ENCODE results near the gene HAUS5.
"Not testable (repeated sequence)": the region's sequence is repeated elsewhere in the genome, so short reads cannot be mapped to it uniquely, and the experiment has no call there.

The HAUS5 gene

DNA sequence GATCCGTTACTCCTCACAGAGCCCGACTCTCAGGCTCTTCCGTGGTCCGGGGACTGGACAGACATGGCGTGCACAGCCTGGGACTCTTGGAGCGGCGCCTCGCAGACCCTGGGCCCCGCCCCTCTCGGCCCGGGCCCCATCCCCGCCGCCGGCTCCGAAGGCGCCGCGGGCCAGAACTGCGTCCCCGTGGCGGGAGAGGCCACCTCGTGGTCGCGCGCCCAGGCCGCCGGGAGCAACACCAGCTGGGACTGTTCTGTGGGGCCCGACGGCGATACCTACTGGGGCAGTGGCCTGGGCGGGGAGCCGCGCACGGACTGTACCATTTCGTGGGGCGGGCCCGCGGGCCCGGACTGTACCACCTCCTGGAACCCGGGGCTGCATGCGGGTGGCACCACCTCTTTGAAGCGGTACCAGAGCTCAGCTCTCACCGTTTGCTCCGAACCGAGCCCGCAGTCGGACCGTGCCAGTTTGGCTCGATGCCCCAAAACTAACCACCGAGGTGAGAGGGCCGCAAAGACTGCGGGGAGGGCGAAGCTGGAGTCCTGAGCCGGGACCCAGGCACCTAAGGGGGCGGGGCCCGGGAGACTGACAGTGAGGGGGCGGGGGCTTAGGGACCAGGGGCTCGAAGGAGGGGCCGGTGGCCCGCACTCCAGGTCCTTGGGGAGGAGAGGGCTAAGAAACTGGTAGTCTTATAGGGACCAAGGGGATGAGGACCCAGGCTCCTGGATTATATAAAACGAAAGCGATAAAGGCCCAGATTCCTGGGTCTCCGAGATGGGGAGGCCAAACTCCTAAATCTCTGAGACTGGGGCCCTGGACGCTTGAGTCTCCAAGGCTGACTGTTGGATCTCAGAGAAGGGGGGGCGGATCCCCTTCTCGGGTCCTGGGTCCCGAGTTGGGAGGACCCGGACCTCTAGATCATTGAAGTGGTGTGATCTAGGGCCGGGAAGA is 31.0 kb downstream of the HAUS5 start:
- peak; percentile 77 for DNase-seq (ENCODE audit: low spot score)

DNA sequence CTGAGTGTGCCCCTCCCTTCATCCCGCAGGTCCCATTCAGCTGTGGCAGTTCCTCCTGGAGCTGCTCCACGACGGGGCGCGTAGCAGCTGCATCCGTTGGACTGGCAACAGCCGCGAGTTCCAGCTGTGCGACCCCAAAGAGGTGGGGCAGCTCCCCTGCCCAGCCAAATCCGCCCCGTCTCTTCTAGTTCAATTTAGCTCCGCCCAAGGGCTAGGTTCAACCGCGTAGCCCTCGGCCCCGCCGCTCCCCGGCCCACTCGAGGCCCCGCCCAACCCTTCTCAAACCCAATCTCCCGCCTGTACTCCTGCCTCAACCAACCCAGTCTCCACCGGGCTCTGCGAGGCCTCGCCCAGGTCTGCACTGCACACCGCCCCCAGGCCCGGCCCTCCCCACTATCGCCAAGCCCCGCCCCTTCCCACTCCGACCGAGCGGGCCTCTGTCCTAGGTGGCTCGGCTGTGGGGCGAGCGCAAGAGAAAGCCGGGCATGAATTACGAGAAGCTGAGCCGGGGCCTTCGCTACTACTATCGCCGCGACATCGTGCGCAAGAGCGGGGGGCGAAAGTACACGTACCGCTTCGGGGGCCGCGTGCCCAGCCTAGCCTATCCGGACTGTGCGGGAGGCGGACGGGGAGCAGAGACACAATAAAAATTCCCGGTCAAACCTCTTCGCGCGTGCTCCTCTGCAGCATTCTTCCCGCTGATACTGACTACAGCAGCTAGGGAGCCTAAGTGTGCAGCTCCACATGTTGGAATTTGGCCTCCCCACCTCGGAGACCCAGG is 31.9 kb downstream of the HAUS5 start:
- DNase-seq (ENCODE audit: low spot score), result peak; percentile 93

DNA sequence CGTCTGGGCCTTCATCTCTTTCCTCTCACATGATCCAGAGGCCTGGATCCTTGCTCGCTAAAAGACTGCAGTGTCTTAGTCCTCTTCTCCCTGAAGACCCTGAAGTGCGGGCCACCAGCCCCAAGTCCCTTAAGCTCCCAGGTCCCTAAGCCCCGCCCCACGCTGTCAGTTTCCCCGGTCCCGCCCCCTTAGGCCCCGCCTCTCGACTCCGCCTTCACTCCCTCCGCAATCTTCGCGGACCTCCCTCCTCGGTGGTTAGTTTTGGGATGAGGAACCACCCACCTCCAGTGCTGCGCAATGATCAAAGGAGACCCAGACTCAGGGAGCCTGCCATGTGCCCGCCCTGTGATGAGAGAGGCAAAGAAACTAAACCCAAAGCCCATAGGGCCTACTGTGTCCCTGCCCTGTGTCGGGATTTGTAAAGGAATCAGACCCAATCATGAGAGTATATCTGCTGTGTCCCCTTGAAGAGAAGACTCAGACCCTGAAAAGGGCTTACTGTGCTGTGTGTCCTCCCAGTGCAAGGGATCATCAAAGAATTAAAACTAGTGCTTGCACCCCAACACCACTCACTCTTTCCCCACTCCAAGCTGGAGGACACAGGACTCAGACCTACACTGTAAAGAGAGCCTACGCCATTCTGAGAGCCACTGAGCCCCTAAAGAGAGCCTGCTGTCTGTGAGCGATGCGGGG is 32.6 kb downstream of the HAUS5 start:
- DNase-seq (ENCODE audit: low spot score), result peak; percentile 15

DNA sequence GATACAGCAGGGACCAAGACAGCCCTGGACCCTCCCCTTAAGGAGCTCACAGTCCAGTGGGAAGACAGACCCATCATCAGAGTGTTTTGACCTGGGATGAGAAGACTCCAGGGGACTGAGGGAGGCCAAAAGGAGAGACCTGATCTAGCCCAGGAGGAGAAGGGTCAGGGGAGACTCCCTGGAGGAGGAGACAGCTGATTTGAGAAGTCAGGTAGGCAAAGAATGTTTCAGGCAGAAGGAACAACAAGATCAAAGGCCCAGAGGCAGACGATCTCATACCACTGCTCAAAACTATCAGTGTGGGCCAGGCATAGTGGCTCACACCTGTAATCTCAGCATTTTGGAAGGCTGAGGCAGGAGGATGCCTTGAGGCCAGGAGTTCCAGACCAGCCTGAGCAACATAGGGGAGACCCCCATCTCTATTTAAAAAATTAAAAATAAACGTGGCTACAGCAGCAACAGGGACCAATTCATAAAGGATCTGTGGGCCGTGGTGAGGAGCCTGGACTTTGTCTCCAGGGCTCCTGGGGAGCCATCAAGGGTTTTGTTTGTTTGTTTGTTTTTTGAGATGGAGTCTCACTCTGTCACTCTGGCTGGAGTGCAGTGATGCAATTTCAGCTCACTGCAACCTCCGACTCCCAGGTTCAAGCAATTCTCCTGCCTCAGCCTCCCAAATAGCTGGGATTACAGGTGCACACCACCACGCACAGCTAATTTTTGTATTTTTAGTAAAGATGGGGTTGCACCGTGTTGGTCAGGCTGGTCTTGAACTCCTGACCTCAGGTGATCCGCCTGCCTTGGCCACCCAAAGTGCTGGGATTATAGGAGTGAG is 33.4 kb downstream of the HAUS5 start:
- no peak for DNase-seq (ENCODE audit: low spot score)

DNA sequence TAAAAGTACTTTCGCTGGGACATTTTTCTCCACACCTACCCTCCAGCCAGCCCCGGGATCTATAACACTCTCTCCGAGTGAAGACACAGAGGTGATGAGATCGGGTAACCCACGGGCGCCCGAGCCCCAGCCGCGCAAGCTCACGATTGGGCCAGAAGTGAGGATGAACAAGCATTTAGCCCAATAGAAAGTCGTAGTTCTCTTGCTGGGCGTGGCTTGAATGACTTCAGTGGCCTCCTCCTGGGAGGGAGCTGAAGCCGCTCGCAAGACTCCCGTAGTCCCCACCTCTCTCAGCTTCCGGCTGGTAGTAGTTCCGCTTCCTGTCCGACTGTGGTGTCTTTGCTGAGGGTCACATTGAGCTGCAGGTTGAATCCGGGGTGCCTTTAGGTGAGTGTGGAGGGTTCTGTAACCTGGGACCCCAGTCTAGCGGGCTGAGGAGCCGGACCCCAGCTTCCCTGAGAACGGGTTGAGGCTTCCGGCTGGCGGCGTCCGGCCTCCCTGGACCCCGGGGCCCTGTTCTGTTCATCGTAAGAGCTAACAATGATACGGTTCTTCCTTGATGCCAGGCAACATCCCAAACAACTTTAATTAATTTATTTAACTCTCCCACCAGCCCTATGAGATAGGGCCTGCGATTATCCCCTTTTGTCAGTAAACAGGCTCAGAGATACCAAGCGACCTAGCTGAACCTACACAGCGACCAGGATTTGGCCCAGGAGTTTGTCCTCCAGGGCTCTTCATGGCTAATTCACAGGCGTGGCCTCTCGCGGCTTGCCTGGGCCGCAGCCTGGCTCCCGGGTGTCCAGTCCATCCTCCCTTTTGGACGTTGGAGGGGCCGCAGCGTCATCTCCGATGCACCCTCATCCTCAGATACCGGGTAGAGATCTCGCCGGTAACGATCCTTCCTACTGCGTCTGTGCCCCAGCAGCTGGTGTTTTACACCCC is 35.8 kb downstream of the HAUS5 start, which contains the start of gene COX6B1:
Gene COX6B1, plus strand, starts transcription at position 307 of the 945 bp plus-strand sequence. CDS start 2,921 bp downstream, outside the sequence.
- peak; percentile 98 for DNase-seq (ENCODE audit: low spot score)

DNA sequence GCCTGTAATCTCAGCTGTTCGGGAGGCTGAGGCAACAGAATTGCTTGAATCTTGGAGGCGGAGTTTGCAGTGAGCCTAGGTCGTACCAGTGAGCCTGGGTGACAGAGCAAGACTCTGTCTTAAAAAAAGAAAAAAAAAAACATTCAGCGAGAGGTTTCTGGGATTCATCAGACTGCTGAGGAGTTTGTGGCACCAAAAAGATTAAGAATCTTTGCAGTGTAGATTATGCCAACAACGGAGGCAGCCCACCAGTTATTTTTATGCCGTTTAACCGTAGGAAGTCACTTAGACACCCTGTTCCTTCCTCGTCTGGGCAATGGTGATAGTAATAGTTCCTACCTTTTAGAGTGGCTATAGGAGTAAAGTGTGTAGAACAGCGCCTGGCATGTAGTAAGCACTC is 38.0 kb downstream of the HAUS5 start:
- DNase-seq (ENCODE audit: low spot score), result no peak

DNA sequence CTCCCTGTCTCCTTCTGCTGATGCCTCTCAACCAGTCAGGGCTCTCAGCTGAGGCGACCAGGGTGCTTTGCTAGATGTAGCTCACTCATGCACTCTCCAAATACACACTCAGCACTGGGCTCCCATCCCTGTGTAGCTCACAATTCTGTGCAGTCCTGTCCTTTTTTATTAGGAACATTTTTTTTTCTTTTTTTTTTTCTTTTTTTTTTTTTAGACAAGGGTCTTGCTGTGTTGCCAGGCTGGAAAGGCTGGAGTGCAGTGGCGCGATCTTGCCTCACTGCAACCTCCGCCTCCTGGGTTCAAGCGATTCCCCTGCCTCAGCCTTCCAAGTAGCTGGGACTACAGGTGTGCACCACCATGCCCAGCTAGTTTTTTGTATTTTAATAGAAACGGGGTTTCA is 42.3 kb downstream of the HAUS5 start:
- not testable (repeated sequence) for DNase-seq (ENCODE audit: low spot score)

DNA sequence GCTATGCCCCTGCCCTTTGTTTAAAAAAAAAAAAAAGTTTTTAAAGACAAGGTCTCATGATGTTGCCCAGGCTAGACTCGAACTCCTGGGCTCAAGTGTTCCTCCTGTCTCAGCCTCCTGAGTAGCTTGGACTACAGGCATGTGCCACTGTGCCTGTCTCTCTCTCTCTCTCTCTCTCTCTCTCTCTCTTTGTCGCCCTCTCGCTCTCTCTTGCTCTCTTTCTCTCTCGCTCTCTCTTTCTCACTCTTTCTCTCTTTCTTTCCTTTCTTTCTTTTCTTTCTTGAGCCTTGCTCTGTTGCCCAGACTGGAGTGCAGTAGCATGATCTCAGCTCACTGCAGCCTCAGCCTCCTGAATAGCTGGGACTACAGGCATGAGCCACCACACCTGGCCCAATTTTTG is 43.1 kb downstream of the HAUS5 start:
- DNase-seq (ENCODE audit: low spot score), result no peak

DNA sequence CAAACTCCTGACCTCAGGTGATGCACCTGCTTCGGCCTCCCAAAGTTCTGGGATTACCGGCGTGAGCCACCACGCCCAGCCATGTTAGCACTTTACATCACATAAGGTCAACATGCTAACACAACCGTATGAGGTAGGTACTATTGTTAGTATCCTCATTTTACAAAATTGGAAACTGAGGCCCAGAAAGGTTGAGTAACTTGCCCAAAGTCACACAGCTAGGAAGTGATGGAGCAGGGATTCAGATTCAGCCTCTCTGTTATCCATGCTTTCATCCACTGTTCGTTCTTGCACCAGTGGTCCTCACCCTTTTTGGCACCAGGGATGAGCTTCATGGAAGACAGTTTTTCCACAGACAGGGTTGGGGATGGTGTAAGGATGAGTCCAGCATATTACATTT is 44.2 kb downstream of the HAUS5 start:
- no peak for DNase-seq (ENCODE audit: low spot score)

DNA sequence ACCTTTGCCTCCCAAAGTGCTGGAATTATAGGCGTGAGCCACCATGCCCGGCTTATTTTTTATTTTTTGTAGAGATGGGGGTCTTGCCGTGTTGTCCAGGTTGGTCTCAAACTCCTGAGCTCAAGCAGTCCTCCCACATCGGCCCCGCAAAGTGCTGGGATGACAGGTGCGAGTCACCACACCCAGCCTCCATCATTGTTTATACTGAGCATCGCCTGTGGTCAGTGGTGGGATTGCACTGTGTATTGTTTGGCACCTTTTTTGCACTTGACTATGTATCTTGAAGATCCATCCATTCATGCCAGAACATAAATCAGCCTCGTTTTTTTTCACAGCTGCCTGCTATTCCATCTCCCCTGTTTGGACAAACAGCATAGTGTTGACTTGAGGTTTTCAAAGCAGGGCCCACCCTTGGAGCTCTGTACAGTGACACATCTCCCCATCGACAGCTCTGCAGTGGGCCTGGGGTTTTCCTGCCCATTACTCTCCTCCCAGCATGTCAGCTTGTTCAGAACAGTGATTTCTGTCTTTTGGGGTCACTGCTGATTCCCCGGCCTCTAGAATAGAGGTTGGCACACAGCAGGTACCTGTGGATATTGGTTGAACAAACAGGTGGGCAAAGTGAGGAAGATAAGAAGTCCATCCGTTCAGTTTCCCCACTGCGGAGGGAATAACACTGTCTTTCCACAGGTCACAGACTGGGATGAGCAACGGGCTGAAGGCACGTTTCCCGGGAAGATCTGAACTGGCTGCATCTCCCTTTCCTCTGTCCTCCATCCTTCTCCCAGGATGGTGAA is 45.6 kb downstream of the HAUS5 start:
- DNase-seq (ENCODE audit: low spot score), result no peak

DNA sequence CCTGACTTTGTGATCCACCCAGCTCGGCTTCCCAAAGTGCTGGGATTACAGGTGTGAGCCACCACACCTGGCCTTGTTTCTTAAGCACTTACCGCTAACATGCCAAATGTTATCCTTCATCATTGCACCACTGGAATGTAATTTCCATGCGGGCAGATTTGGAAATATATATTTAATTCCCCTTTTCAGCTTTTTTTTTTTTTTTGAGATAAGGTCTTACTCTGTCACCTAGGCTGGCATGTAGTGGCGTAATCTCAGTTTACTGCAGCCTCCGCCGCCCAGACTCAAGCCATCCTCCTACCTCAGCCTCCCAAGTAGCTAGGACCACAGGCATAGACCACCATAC is 49.4 kb downstream of the HAUS5 start:
- DNase-seq (ENCODE audit: low spot score), result no peak

DNA sequence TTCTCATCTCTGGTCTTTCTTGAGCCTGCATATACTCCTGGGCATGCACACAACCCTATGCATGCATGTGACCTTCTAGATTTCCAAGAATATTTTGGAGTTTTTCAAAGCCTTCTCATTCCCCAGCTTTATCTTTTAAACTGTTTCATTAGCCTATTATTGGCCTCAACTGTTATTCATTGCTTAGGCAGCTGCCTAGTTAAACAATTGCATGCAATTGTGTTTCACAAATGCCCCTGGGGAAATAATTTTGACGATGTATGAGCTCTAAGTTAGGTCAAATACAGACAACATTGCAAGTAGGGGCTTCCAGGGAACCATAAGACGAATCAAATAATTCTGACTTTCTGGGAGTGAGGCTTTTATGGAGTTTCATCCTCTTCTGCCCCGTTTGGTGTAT is 51.4 kb downstream of the HAUS5 start:
- no peak for DNase-seq (ENCODE audit: low spot score)

DNA sequence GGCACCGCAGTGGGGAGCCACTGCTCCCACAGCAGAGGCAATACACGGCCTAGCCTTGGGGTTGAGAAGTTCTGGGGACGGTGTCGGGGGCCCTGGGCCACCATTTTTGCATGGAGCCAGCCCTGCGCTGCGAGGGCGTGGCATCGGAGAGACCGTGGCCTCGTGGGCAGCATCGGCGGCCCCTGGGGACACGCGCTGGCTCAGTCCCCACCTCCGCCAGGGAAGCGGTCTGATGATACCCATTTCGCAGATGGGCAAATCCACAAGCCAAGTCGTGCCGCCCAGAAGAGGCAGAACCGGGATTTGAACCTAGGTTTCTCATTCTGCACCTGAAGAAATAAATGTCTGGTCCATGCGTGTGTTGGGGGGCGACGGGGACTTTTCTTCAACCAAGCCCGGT is 52.6 kb downstream of the HAUS5 start:
- no peak for DNase-seq (ENCODE audit: low spot score)

DNA sequence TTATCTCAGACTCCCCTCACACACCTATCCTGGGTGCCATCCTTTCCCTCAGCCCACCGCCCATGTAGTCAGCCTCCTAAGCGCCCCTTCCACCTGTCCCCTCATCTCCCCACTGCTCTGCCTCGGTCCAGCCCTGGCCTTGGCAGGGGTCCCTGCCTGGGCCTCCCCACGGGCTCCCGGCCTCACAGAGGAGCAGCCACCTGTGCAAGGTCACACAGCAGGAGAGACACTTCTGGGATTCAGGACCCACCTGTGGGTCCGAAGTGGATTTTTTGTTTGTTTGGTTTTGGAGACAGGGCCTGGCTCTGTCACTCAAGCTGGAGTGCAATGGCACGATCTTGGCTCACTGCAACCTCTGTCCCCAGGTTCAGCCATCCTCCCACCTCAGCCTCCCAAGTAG is 53.1 kb downstream of the HAUS5 start:
- DNase-seq (ENCODE audit: low spot score), result no peak

DNA sequence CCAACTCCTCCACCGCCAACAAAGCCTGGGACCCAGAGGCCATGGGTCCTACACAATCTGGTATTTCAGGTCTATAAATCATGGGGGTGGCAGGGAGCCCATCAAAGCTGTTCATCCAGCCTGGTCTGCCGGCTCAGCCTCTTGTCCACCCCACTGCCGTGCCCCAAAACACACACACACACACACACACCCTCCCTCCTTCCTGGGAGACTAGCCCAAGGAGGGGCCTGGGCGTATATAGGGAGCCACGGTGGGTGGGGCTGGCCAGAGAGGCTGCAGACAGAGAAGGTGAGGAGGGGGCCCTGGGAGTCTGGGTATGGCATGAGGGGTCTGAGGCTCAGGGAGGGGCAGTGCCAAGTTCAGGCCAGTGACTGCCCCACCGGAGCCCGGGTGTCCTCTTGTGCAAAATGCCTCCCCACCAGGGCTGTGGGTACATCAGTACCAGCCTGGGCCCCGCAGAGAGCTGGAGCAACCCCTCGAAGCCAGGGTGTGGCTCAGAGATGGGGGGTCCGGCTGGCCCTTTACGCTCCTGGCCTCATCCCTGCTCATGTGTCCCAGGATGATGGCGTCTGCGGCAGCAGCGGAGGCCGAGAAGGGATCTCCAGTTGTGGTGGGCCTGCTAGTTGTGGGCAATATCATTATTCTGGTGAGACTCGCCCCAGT is 53.8 kb downstream of the HAUS5 start, which contains the start of gene UPK1A:
Gene UPK1A, plus strand, starts transcription at position 267 of the 663 bp plus-strand sequence. Its CDS starts 296 bp downstream, at position 563.
- DNase-seq (ENCODE audit: low spot score), result no peak

DNA sequence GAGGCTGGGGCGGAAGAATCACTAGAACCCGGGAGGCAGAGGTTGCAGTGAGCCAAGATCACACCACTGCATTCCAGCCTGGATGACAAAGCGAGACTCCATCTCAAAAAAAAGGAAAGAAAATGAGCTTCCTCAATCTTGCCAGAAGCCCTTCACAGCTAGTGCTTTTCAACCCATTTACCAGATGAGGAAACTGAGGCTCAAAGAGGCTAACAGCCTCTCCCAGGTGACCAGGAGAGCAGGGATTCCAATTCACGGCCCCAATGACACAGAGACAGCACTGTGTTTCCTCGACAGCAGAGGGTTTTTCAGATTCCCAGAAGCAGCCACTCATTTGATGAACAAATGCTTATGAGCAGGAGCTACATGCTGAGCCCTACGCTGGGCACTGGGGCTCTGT is 57.0 kb downstream of the HAUS5 start:
- DNase-seq (ENCODE audit: low spot score), result no peak

DNA sequence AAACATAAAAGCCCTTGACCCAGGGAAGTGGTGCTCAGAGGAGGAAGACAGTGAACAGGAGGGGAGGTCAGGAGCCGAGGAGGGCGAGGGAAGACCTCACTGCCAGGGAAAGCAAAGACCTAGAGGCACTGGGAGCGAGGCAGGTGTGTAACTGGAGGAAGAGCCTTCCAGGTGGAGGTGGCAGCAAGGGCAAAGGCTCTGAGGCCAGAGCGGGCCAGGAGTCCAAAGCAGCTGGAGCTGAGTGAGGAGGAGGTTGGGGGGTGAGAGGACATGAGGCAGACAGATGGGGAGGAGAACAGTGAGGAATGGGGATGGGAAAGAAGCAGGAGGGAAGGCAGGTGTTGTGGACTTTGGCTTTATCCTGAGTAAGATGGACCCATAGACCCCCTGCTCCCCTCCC is 57.4 kb downstream of the HAUS5 start:
- no peak for DNase-seq (ENCODE audit: low spot score)

DNA sequence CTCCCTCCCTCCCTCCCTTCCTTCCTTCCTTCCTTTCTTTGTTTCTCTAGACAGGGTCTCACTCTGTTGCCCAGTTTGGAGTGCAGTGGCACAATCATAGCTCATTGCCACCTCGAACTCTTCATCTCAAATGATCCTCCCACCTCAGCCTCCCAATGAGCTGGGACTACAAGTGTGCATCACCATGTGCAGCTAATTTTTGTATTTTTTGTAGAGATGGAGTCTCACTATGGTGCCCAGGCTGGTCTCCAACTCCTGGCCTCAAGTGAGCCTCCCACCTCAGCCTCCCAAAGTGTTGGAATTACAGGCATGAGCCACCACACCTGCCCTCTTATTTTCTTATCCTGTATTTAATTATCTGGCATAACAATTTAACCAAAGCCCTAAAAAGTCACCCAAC is 58.2 kb downstream of the HAUS5 start:
- DNase-seq (ENCODE audit: low spot score), result no peak

DNA sequence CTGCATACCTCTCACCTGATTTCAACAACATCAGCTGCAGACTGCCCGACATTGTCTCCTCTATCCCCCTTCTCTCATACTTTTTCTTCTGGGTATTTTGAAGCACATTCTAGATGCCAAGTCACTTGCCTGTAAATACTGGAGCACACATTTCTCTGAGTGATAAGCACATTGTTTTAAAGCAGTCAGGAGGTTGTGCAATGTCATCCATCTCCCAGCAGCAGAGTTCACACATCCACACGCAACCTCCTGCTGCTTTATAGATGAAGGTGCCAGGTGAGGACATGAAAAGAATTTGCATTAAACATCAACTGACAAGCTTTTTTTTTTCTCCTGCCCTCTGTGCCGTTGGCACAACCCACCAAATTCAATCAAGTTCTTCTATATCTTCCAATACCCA is 59.3 kb downstream of the HAUS5 start:
- DNase-seq (ENCODE audit: low spot score), result no peak

All from kidney tubule cell (primary cell).